Heart left ventricle (tissue), 16 donors: ENCODE measurements around the gene GJB6. TPM values are rescaled to one million over a fixed set of nuclear protein-coding genes. Genes with fewer than 3 reads are reported as not detected.
A peak's percentile ranks its signal among the peaks of the same experiment; 100 is the strongest.

Experiments
- ATAC-seq, 4 donors: fragments of 200-7000 bp; cut with Tn5 transposase; one replicate each; pipeline ENCODE4 v1.9.1; 2020 to 2022; ENCODE audit warnings: moderate library complexity in 4 of 4, mild to moderate bottlenecking in 3 of 4, moderate number of reproducible peaks in 1 of 4
- DNase-seq, 5 donors: peaks; one replicate each; pipeline ENCODE4 v3.0.0-alpha.2; 2020
- H3K27ac ChIP-seq, 12 donors: fragments of 200-600 bp; sonication (generic) in 4 of 12; one replicate each; pipeline versions ENCODE4 v1.5.0 to v1.8.0; 2016 to 2022; ENCODE audit warnings: mild to moderate bottlenecking in 2 of 12
- H3K27me3 ChIP-seq, 9 donors: fragments of 200-600 bp; sonication (generic) in 2 of 9; one replicate each; pipeline versions ENCODE4 v1.5.1 to v1.8.0; 2016 to 2022; ENCODE audit warnings: mild to moderate bottlenecking in 3 of 9
- H3K36me3 ChIP-seq, 9 donors: fragments of 200-600 bp; sonication (generic) in 2 of 9; one replicate each; pipeline versions ENCODE4 v1.5.0 to v1.8.0; 2018 to 2022; ENCODE audit warnings: mild to moderate bottlenecking in 2 of 9
- H3K4me1 ChIP-seq, 12 donors: fragments of 200-600 bp; sonication (generic) in 4 of 12; one replicate each; pipeline versions ENCODE4 v1.5.0 to v1.8.0; 2016 to 2022; ENCODE audit warnings: mild to moderate bottlenecking in 3 of 12
- H3K4me3 ChIP-seq, 12 donors: fragments of 200-600 bp; sonication (generic) in 4 of 12; one replicate each; pipeline versions ENCODE4 v1.5.0 to v1.8.0; 2017 to 2022; ENCODE audit warnings: mild to moderate bottlenecking in 9 of 12, moderate library complexity in 4 of 12
- H3K9me3 ChIP-seq, 12 donors: fragments of 200-600 bp; sonication (generic) in 4 of 12; one replicate each; pipeline versions ENCODE4 v1.5.0 to v1.8.0; 2016 to 2022; ENCODE audit warnings: mild to moderate bottlenecking in 1 of 12
- CTCF ChIP-seq, 12 donors: fragments of 200-600 bp; sonication (generic) in 4 of 12; IDR thresholded peaks; one replicate each; pipeline versions ENCODE4 v1.5.0 to v1.8.0; 2018 to 2022; ENCODE audit warnings: antibody characterized with exemption in 12 of 12, mild to moderate bottlenecking in 5 of 12
- POLR2A ChIP-seq, 2 donors: fragments of 450-650 bp; IDR thresholded peaks; one replicate each; pipeline ENCODE4 v1.6.1; 2017; ENCODE audit warnings: antibody characterized with exemption in 2 of 2, mild to moderate bottlenecking in 2 of 2, moderate library complexity in 2 of 2
- WGBS, 4 donors: extraction: QIAGEN DNeasy Blood & Tissue Kit in 2 of 4; methylation state at CpG; one replicate each; pipeline versions ENCODE4 v1.1.5 to v1.1.7; 2013 to 2018; 5-methylcytosine and 5-hydroxymethylcytosine counted together
- intact Hi-C, 10 donors: fragments of 100-400 bp; cut with DNase I; formaldehyde crosslinking; loops; one replicate each; pipeline versions ENCODE4 v1.11.1 to v1.14.2; 2022
- polyA plus RNA-seq, 2 donors: library from polyadenylated mRNA; stranded (reverse); fragments of 200-250 nt; gene quantifications; one replicate each; pipeline ENCODE4 v1.2.3, GENCODE V29; 2013
- total RNA-seq, 9 donors: library from RNA; depleted of rRNA in 2 of 9; stranded (reverse); fragments of >200 nt in 2 of 9; fragmentation: NEBNext Ultra II Directional in 3 of 9; extraction: Animal tissue kit (Norgen Biotek cat#: 25700) in 3 of 9; gene quantifications; one replicate each; pipeline versions ENCODE4 v1.1.0 to v1.2.4, GENCODE V29; 2016 to 2023
- donor health status: ischemic (EF 13 %, LVEDD 7.1; RV severe dilation, severe dysfunction).
- donor health status: healthy with polysubstance abuse.
- donor health status: DM: no; HTN: yes; CAD: no.
- donor health status: DM: no; HTN: no; CAD: no.
- donor health status: ischemic (EF 25% LVEDD 6.9; RV normal size, moderate dysfunction).
- donor health status: ischemic (EF 25% LVEDD 5.7; RV mildly dilated, moderate dysfunction).
- donor health status: healthy.
- donor health status: DM: yes; HTN: yes; CAD: no.
- donor health status: ischemic (EF 35%, LVEDD 5.7; RV mildly dilated, moderate dysfunction).
- donor health status: nonischemic (EF 11% LVEDD 7.7; RV severe dilation, severe dysfunction).
- donor health status: DM: yes; HTN: yes; CAD: no.
- donor health status: PGD.
- donor health status: ischemic (EF 29% LVEDD 5.4; RV normal size, mild dysfunction).
- donor health status: nonischemic (EF 23%, LVEDD 6.1; RV moderate dilation, normal function).

The GJB6 gene
- total and polyA plus RNA-seq, 11 donors: not detected

- intact Hi-C loops: loop anchor here in 8 of 10 donors (2.0 to 10.0 kb wide), 6 partner anchors 286 to 726 kb away; no protein-coding TSS in a partner anchor
- 76 to 91% (median 87%) methylated on average over 1 of the region's 1 CpG for WGBS, 4 donors
- peaks cover 2 to 39% (median 15%) of the 10 kb centered on the region in 9 donors for H3K27me3 ChIP-seq
- H3K36me3 ChIP-seq: no peaks in the 10 kb centered on the region
- H3K9me3 ChIP-seq: peaks cover 0 to 21% (median 8%) of the 10 kb centered on the region in 12 donors
- ATAC-seq (no peak), DNase-seq (no peak)
- peaks cover 0 to 8% (median 3%) of the 10 kb centered on the region in 12 donors for H3K4me1 ChIP-seq
- no peak overlapping the region for H3K27ac ChIP-seq
- H3K4me3 ChIP-seq: no peak overlapping the region
- TF ChIP-seq CTCF (IDR thresholded peaks at IDR 0.05) (no peak), POLR2A (IDR thresholded peaks at IDR 0.05) (no peak)
These were observed 33.3 kb downstream of the GJB6 start for GRCh38 chr13:20198781-20199180.

- Histone ChIP-seq H3K4me1 (peaks cover 5 to 22% (median 15%) of the 10 kb centered on the region in 12 donors), H3K9me3 (peaks cover 0 to 16% (median 8%) of the 10 kb centered on the region in 12 donors), H3K36me3 (no peaks in the 10 kb centered on the region), H3K27me3 (peaks cover 16 to 47% (median 29%) of the 10 kb centered on the region in 9 donors), H3K27ac (no peak overlapping the region), H3K4me3 (no peak overlapping the region)
- ATAC-seq (peak in 2 of 4 donors; percentile 44 to 45), DNase-seq (no peak)
- no peak for TF ChIP-seq POLR2A (IDR thresholded peaks at IDR 0.05)
- peak; percentile 56 to 77 (median 70) for TF ChIP-seq CTCF (IDR thresholded peaks at IDR 0.05)
- WGBS, 4 donors: 6 to 11% (median 9%) methylated on average over 5 of the region's 5 CpGs
- intact Hi-C loops: loop anchor here in 9 of 10 donors (1.0 to 10.0 kb wide), 6 partner anchors 287 to 727 kb away; no protein-coding TSS in a partner anchor
These were observed 34.7 kb downstream of the GJB6 start for GRCh38 chr13:20197361-20197834.

- peaks cover 5 to 31% (median 19%) of the 10 kb centered on the region in 12 donors for H3K4me1 ChIP-seq
- intact Hi-C loops: loop anchor here in 9 of 10 donors (2.0 to 10.0 kb wide), 6 partner anchors 289 to 729 kb away; no protein-coding TSS in a partner anchor
- no peak overlapping the region for H3K4me3 ChIP-seq
- WGBS, 4 donors: 76 to 87% (median 83%) methylated on average over 8 of the region's 8 CpGs
- ATAC-seq (no peak), DNase-seq (no peak)
- H3K36me3 ChIP-seq: no peaks in the 10 kb centered on the region
- peaks cover 22 to 63% (median 30%) of the 10 kb centered on the region in 9 donors for H3K27me3 ChIP-seq
- H3K27ac ChIP-seq: no peak overlapping the region
- peaks cover 0 to under 1% (median 0%) of the 10 kb centered on the region in 12 donors for H3K9me3 ChIP-seq
- TF ChIP-seq CTCF (IDR thresholded peaks at IDR 0.05): no peak
- no peak for TF ChIP-seq POLR2A (IDR thresholded peaks at IDR 0.05)
These were observed 36.3 kb downstream of the GJB6 start for GRCh38 chr13:20195801-20196200.

- peaks cover 5 to 31% (median 19%) of the 10 kb centered on the region in 12 donors for H3K4me1 ChIP-seq
- peaks cover 22 to 63% (median 30%) of the 10 kb centered on the region in 9 donors for H3K27me3 ChIP-seq
- peak overlapping the region in 7 of 12 donors; percentile 57 to 72 (median 62) for H3K4me3 ChIP-seq
- 19 to 45% (median 24%) methylated on average over 16 to 27 of the region's 27 CpGs for WGBS, 4 donors
- ATAC-seq (no peak), DNase-seq (no peak)
- intact Hi-C loops: loop anchor here in 5 of 10 donors (2.0 to 10.0 kb wide), 5 partner anchors 291 to 731 kb away; no protein-coding TSS in a partner anchor
- no peaks in the 10 kb centered on the region for H3K9me3 ChIP-seq
- TF ChIP-seq CTCF (IDR thresholded peaks at IDR 0.05): no peak
- TF ChIP-seq POLR2A (IDR thresholded peaks at IDR 0.05): no peak
- H3K27ac ChIP-seq: no peak overlapping the region
- H3K36me3 ChIP-seq: no peaks in the 10 kb centered on the region
These were observed 38.0 kb downstream of the GJB6 start for GRCh38 chr13:20193907-20194631.
